GM21515 (cell line): ENCODE data around the gene GLB1L2.
"Not testable (repeated sequence)": the region's sequence is repeated elsewhere in the genome, so short reads cannot be mapped to it uniquely, and the experiment has no call there.

Source experiments
- ATAC-seq: cut with Tn5 transposase; IDR thresholded peaks from one replicate; pipeline ENCODE4 v1.9.1; 2021; ENCODE audit not compliant: unreplicated experiment

Gene GLB1L2

GRCh38 chr11:134322553-134322952, 9.2 kb upstream of the GLB1L2 start:
- no peak for ATAC-seq

GRCh38 chr11:134328433-134328832, 3.4 kb upstream of the GLB1L2 start:
- ATAC-seq, result no peak

- ATAC-seq, result no peak
Observed at GRCh38 chr11:134330611-134331353, 1.0 kb upstream of the GLB1L2 start.

GRCh38 chr11:134332189-134332631, 422 bp downstream of the GLB1L2 start:
- ATAC-seq, result peak; percentile 28

- ATAC-seq, result no peak
Observed at GRCh38 chr11:134332782-134333181, 994 bp downstream of the GLB1L2 start.

- no peak for ATAC-seq
Observed at GRCh38 chr11:134333312-134333711, 1.5 kb downstream of the GLB1L2 start.

- no peak for ATAC-seq
Observed at GRCh38 chr11:134333946-134334345, 2.2 kb downstream of the GLB1L2 start.

GRCh38 chr11:134334796-134335571, 3.2 kb downstream of the GLB1L2 start:
- no peak for ATAC-seq

- no peak for ATAC-seq
Observed at GRCh38 chr11:134337051-134337450, 5.3 kb downstream of the GLB1L2 start.

GRCh38 chr11:134338068-134338467, 6.3 kb downstream of the GLB1L2 start:
- no peak for ATAC-seq

GRCh38 chr11:134338654-134339053, 6.9 kb downstream of the GLB1L2 start:
- ATAC-seq, result no peak

GRCh38 chr11:134339756-134340155, 8.0 kb downstream of the GLB1L2 start:
- no peak for ATAC-seq

GRCh38 chr11:134340354-134340964, 8.7 kb downstream of the GLB1L2 start:
- ATAC-seq, result no peak

GRCh38 chr11:134341805-134342571, 10.2 kb downstream of the GLB1L2 start:
- no peak for ATAC-seq

GRCh38 chr11:134342572-134343340, 11.0 kb downstream of the GLB1L2 start:
- ATAC-seq, result no peak

GRCh38 chr11:134343646-134344045, 11.9 kb downstream of the GLB1L2 start:
- no peak for ATAC-seq

GRCh38 chr11:134344497-134345236, 12.9 kb downstream of the GLB1L2 start:
- not testable (repeated sequence) for ATAC-seq

- ATAC-seq, result no peak
Observed at GRCh38 chr11:134345237-134345550, 13.4 kb downstream of the GLB1L2 start.

- ATAC-seq, result no peak
Observed at GRCh38 chr11:134346101-134346975, 14.6 kb downstream of the GLB1L2 start.
